ENCODE measurements around the gene SLC29A1.
"Not testable (repeated sequence)": the region's sequence is repeated elsewhere in the genome, so short reads cannot be mapped to it uniquely, and the experiment has no call there.

SLC29A1 gene

DNA sequence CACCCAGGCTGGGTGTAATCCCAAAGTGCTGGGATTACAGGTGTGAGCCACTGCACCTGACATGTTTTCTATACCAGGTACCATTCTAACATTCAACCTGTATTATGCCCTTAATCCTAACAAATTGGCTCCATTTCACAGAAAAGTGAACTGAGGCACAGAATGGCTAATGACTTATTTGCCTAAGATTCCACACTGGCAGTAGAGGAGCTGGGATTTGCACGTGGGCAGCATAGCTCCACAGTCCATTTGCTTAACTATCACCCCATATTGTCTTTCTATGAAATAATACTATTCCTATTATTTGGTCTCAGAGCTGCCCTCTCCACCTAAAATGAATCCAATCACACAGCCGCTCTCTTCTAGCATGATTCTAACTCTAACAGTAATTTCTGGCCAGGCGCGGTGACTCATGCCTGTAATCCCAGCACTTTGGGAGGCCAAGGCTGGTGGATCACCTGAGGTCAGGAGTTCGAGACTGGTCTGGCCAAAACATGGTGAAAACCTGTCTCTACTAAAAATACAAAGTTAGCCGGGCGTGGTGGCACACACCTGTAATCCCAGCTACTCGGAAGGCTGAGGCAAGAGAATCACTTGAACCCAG, 30.0 kb upstream of the SLC29A1 start:
- H3K27ac ChIP-seq (ENCODE audit: low read depth, low read length): no peak overlapping the region
- H3K4me3 ChIP-seq (ENCODE audit: low read depth in 1 of 2, low read length in 2 of 2): no peak overlapping the region
- H3K36me3 ChIP-seq (ENCODE audit: control insufficient read depth in 1 of 2, insufficient read depth in 2 of 2, low read length in 2 of 2): no peaks in the 10 kb centered on the region
- H3K9ac ChIP-seq (ENCODE audit: low read depth in 1 of 2, low read length in 2 of 2): no peak overlapping the region
- no peaks in the 10 kb centered on the region for H3K9me3 ChIP-seq (ENCODE audit: control insufficient read depth in 1 of 2, low read length in 2 of 2)
- H3K27me3 ChIP-seq (ENCODE audit: control insufficient read depth in 1 of 2, insufficient read depth in 2 of 2, low read length in 2 of 2): no peaks in the 10 kb centered on the region
- H3K4me1 ChIP-seq (ENCODE audit: control insufficient read depth in 1 of 2, insufficient read depth in 2 of 2, low read length in 2 of 2): no peaks in the 10 kb centered on the region

GRCh38 chr6:44194326-44194725, 29.1 kb upstream of the SLC29A1 start:
- Histone ChIP-seq H3K9ac (ENCODE audit: low read depth in 1 of 2, low read length in 2 of 2) (no peak overlapping the region), H3K27ac (ENCODE audit: low read depth, low read length) (no peak overlapping the region), H3K4me3 (ENCODE audit: low read depth in 1 of 2, low read length in 2 of 2) (no peak overlapping the region), H3K9me3 (ENCODE audit: control insufficient read depth in 1 of 2, low read length in 2 of 2) (no peaks in the 10 kb centered on the region), H3K36me3 (ENCODE audit: control insufficient read depth in 1 of 2, insufficient read depth in 2 of 2, low read length in 2 of 2) (no peaks in the 10 kb centered on the region), H3K4me1 (ENCODE audit: control insufficient read depth in 1 of 2, insufficient read depth in 2 of 2, low read length in 2 of 2) (no peaks in the 10 kb centered on the region), H3K27me3 (ENCODE audit: control insufficient read depth in 1 of 2, insufficient read depth in 2 of 2, low read length in 2 of 2) (no peaks in the 10 kb centered on the region)

DNA sequence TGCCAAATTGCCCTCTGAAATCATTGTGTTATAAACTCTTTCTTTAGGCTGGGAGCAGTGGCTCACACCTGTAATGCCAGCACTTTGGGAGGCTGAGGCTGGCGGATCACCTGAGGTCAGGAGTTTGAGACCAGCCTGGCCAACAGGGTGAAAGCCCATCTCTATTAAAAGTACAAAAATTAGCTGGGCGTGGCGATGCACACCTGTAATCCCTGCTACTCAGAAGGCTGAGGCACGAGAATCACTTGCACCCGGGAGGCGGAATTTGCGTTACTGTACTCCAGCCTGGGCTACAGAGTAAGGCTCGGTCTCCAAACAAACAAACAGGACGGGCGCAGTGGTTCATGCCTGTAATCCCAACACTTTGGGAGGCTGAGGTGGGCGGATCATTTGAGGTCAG, 27.0 kb upstream of the SLC29A1 start:
- not testable (repeated sequence) for H3K27ac ChIP-seq (ENCODE audit: low read depth, low read length); H3K9ac ChIP-seq (ENCODE audit: low read depth in 1 of 2, low read length in 2 of 2); H3K27me3 ChIP-seq (ENCODE audit: control insufficient read depth in 1 of 2, insufficient read depth in 2 of 2, low read length in 2 of 2); H3K4me1 ChIP-seq (ENCODE audit: control insufficient read depth in 1 of 2, insufficient read depth in 2 of 2, low read length in 2 of 2); H3K36me3 ChIP-seq (ENCODE audit: control insufficient read depth in 1 of 2, insufficient read depth in 2 of 2, low read length in 2 of 2); H3K4me3 ChIP-seq (ENCODE audit: low read depth in 1 of 2, low read length in 2 of 2); H3K9me3 ChIP-seq (ENCODE audit: control insufficient read depth in 1 of 2, low read length in 2 of 2)

DNA sequence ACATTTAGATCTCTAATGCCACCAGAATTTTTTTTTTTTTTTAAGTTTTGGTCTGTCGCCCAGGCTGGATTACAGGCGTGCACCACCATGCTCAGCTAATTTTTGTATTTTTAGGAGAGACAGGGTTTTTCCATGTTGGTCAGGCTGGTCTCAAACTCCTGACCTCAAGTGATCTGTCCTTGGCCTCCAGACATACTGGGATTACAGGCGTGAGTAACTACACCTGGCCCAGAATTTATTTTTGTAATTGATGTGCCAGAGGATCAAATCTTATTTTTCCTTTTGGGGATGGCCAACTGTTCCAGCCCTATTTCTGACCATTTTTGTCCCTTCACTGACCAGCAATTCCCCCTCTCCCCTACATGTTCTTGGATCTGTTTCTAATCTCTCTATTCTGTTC, 24.7 kb upstream of the SLC29A1 start:
- no peaks in the 10 kb centered on the region for H3K9me3 ChIP-seq (ENCODE audit: control insufficient read depth in 1 of 2, low read length in 2 of 2)
- no peak overlapping the region for H3K27ac ChIP-seq (ENCODE audit: low read depth, low read length)
- no peaks in the 10 kb centered on the region for H3K27me3 ChIP-seq (ENCODE audit: control insufficient read depth in 1 of 2, insufficient read depth in 2 of 2, low read length in 2 of 2)
- H3K4me3 ChIP-seq (ENCODE audit: low read depth in 1 of 2, low read length in 2 of 2): no peak overlapping the region
- H3K9ac ChIP-seq (ENCODE audit: low read depth in 1 of 2, low read length in 2 of 2): no peak overlapping the region
- peaks cover 4 to 16% of the 10 kb centered on the region in 2 donors for H3K4me1 ChIP-seq (ENCODE audit: control insufficient read depth in 1 of 2, insufficient read depth in 2 of 2, low read length in 2 of 2)
- no peaks in the 10 kb centered on the region for H3K36me3 ChIP-seq (ENCODE audit: control insufficient read depth in 1 of 2, insufficient read depth in 2 of 2, low read length in 2 of 2)

DNA sequence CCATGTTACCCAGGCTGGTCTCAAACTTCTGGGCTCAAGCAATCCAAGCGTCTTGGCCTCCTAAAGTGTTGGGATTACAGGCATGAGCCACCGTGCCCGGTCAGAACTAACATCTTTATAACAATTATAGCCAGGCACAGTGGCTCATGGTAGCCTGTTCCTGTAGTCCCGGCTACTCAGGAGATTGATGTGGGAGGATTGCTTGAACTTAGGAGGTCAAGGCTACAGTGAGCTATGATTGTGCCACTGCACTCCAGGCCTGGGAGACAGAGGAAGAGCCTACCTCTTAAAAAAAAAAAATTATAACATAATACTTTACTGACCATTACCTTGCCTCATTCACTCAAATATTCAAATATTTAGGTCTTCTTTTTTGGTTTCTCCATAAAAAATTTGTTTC, 23.5 kb upstream of the SLC29A1 start:
- Histone ChIP-seq H3K9me3 (ENCODE audit: control insufficient read depth in 1 of 2, low read length in 2 of 2) (no peaks in the 10 kb centered on the region), H3K36me3 (ENCODE audit: control insufficient read depth in 1 of 2, insufficient read depth in 2 of 2, low read length in 2 of 2) (no peaks in the 10 kb centered on the region), H3K4me3 (ENCODE audit: low read depth in 1 of 2, low read length in 2 of 2) (no peak overlapping the region), H3K9ac (ENCODE audit: low read depth in 1 of 2, low read length in 2 of 2) (no peak overlapping the region), H3K27me3 (ENCODE audit: control insufficient read depth in 1 of 2, insufficient read depth in 2 of 2, low read length in 2 of 2) (no peaks in the 10 kb centered on the region), H3K4me1 (ENCODE audit: control insufficient read depth in 1 of 2, insufficient read depth in 2 of 2, low read length in 2 of 2) (peaks cover 4 to 16% of the 10 kb centered on the region in 2 donors), H3K27ac (ENCODE audit: low read depth, low read length) (no peak overlapping the region)

DNA sequence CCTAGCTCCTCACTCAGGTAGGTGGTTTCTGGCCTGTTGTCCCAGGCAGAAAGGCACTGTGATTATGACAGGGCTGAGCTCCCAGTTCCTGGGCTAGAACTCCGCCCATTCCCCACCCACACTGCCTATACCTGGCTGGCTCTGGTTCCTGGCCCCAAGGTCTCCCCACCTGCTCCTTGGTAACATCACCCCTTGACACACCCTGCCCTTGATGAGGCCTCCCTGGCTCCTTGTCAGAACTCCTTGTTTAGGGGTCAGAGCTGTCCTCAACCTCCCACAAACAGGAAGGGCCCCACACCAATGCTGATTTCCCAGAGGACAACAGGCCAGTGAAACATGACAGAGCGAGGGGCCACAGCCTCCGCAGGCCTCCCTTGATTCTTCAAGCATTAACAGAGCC, 22.2 kb upstream of the SLC29A1 start:
- Histone ChIP-seq H3K9ac (ENCODE audit: low read depth in 1 of 2, low read length in 2 of 2) (peak overlapping the region in 1 of 2 donors; percentile 1), H3K4me3 (ENCODE audit: low read depth in 1 of 2, low read length in 2 of 2) (no peak overlapping the region), H3K27me3 (ENCODE audit: control insufficient read depth in 1 of 2, insufficient read depth in 2 of 2, low read length in 2 of 2) (no peaks in the 10 kb centered on the region), H3K27ac (ENCODE audit: low read depth, low read length) (no peak overlapping the region), H3K4me1 (ENCODE audit: control insufficient read depth in 1 of 2, insufficient read depth in 2 of 2, low read length in 2 of 2) (peaks cover 4 to 16% of the 10 kb centered on the region in 2 donors), H3K36me3 (ENCODE audit: control insufficient read depth in 1 of 2, insufficient read depth in 2 of 2, low read length in 2 of 2) (no peaks in the 10 kb centered on the region), H3K9me3 (ENCODE audit: control insufficient read depth in 1 of 2, low read length in 2 of 2) (no peaks in the 10 kb centered on the region)

DNA sequence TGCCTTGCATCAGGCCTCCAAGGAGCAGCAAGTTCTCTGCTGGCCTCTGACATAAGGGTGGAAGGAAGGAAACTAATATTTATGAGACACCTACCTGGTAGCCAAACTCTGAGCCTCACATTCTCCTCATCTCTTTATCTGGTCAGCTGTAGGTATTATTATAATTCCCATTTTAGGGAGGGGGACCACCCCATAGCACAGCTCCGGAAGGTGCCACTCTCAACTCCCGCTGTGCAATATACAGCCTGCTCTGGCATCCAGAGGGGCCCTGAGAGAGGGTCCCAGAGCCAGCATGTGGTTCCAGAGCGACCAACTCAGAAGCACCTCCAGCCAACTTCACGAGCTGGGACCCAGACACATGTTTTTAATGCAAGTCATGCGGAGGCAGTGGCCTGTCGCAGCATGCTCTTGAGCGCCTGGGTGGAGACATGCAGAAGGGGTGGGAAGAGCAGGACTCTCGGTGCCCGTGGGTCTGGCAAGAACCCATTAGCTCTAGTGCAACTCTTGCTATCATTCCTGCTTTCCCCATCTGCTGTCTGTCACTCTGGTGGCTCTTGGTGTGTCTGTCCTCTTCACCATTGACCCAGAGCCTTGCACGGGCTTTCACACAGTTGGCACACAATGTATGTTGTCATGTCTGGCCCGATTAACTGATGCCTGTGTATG, 21.6 kb upstream of the SLC29A1 start:
- Histone ChIP-seq H3K4me1 (ENCODE audit: control insufficient read depth in 1 of 2, insufficient read depth in 2 of 2, low read length in 2 of 2) (peaks cover 4 to 16% of the 10 kb centered on the region in 2 donors), H3K27me3 (ENCODE audit: control insufficient read depth in 1 of 2, insufficient read depth in 2 of 2, low read length in 2 of 2) (no peaks in the 10 kb centered on the region), H3K9ac (ENCODE audit: low read depth in 1 of 2, low read length in 2 of 2) (no peak overlapping the region), H3K27ac (ENCODE audit: low read depth, low read length) (no peak overlapping the region), H3K36me3 (ENCODE audit: control insufficient read depth in 1 of 2, insufficient read depth in 2 of 2, low read length in 2 of 2) (no peaks in the 10 kb centered on the region), H3K9me3 (ENCODE audit: control insufficient read depth in 1 of 2, low read length in 2 of 2) (no peaks in the 10 kb centered on the region), H3K4me3 (ENCODE audit: low read depth in 1 of 2, low read length in 2 of 2) (no peak overlapping the region)

- Histone ChIP-seq H3K9me3 (ENCODE audit: control insufficient read depth in 1 of 2, low read length in 2 of 2) (no peaks in the 10 kb centered on the region), H3K27ac (ENCODE audit: low read depth, low read length) (no peak overlapping the region), H3K36me3 (ENCODE audit: control insufficient read depth in 1 of 2, insufficient read depth in 2 of 2, low read length in 2 of 2) (no peaks in the 10 kb centered on the region), H3K9ac (ENCODE audit: low read depth in 1 of 2, low read length in 2 of 2) (no peak overlapping the region), H3K27me3 (ENCODE audit: control insufficient read depth in 1 of 2, insufficient read depth in 2 of 2, low read length in 2 of 2) (no peaks in the 10 kb centered on the region), H3K4me3 (ENCODE audit: low read depth in 1 of 2, low read length in 2 of 2) (no peak overlapping the region), H3K4me1 (ENCODE audit: control insufficient read depth in 1 of 2, insufficient read depth in 2 of 2, low read length in 2 of 2) (peaks cover 4 to 16% of the 10 kb centered on the region in 2 donors)
Measured at GRCh38 chr6:44202332-44202971, 20.9 kb upstream of the SLC29A1 start.

DNA sequence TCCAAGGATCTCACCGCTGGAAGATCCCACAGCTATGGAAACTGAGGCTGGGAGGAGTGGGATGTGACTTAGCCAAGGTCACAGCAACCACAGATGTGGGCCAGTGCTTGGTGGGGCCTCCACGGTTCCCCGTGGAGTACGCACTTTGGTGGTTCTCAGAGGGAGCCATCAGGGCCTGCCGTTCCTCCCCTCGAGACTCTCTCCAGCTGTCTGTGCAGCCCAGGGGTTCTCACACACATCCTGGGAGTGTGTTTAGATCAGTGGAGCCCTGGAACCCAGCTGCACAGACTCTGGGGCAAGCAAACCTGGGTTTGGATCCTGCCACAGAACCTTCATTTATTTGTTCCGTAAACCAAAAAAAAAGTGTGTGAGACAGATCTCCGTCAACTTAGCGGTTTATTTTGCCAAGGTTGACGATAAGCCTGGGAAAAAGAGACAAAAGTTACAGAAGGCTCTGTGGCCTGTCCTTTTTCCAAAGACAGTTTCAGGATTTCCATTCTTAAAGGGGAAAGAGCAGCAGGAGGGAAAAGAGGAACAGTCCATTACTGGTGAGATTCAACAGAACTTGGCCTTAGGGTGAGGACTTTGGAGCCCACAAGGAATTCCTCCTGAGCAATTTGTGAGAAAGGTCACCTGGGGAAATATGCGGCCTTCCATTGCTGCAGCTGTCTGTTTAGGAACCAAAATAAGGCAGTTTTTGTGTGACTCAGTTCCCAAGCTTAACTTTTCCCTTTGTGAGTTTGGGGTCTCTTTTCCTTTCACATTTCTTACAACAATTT, 20.2 kb upstream of the SLC29A1 start:
- Histone ChIP-seq H3K9ac (ENCODE audit: low read depth in 1 of 2, low read length in 2 of 2) (no peak overlapping the region), H3K4me1 (ENCODE audit: control insufficient read depth in 1 of 2, insufficient read depth in 2 of 2, low read length in 2 of 2) (peaks cover 4 to 16% of the 10 kb centered on the region in 2 donors), H3K36me3 (ENCODE audit: control insufficient read depth in 1 of 2, insufficient read depth in 2 of 2, low read length in 2 of 2) (no peaks in the 10 kb centered on the region), H3K4me3 (ENCODE audit: low read depth in 1 of 2, low read length in 2 of 2) (no peak overlapping the region), H3K9me3 (ENCODE audit: control insufficient read depth in 1 of 2, low read length in 2 of 2) (no peaks in the 10 kb centered on the region), H3K27me3 (ENCODE audit: control insufficient read depth in 1 of 2, insufficient read depth in 2 of 2, low read length in 2 of 2) (no peaks in the 10 kb centered on the region), H3K27ac (ENCODE audit: low read depth, low read length) (no peak overlapping the region)

GRCh38 chr6:44203955-44204354, 19.4 kb upstream of the SLC29A1 start:
- H3K9ac ChIP-seq (ENCODE audit: low read depth in 1 of 2, low read length in 2 of 2): no peak overlapping the region
- H3K4me3 ChIP-seq (ENCODE audit: low read depth in 1 of 2, low read length in 2 of 2): no peak overlapping the region
- no peaks in the 10 kb centered on the region for H3K9me3 ChIP-seq (ENCODE audit: control insufficient read depth in 1 of 2, low read length in 2 of 2)
- no peak overlapping the region for H3K27ac ChIP-seq (ENCODE audit: low read depth, low read length)
- H3K27me3 ChIP-seq (ENCODE audit: control insufficient read depth in 1 of 2, insufficient read depth in 2 of 2, low read length in 2 of 2): no peaks in the 10 kb centered on the region
- H3K36me3 ChIP-seq (ENCODE audit: control insufficient read depth in 1 of 2, insufficient read depth in 2 of 2, low read length in 2 of 2): no peaks in the 10 kb centered on the region
- peaks cover 4 to 16% of the 10 kb centered on the region in 2 donors for H3K4me1 ChIP-seq (ENCODE audit: control insufficient read depth in 1 of 2, insufficient read depth in 2 of 2, low read length in 2 of 2)

Data from duodenal mucosa (tissue), 2 donors.